GM12892 (cell line): ENCODE data around the gene COX19.

Source experiments
- DNase-seq: peaks from one replicate; pipeline ENCODE4 v3.0.0; 2011; ENCODE audit not compliant: insufficient read length
- FAIRE-seq: peaks from 2 replicates; lab custom pipeline; 2011; peaks lifted over from hg19 to GRCh38; lab: Jason Lieb, UNC
- POLR2A ChIP-seq: IDR thresholded peaks from 2 replicates; pipeline ENCODE4 v1.6.1; 2011; ENCODE audit warnings: low read depth, low read length, control low read depth
- POLR2AphosphoS5 ChIP-seq: IDR thresholded peaks from 2 replicates; pipeline ENCODE4 v1.6.1; 2011; ENCODE audit warnings: low read depth, low read length, control low read depth
- TAF1 ChIP-seq: IDR thresholded peaks from 2 replicates; pipeline ENCODE4 v1.6.1; 2011; ENCODE audit warnings: low read depth, mild to moderate bottlenecking, control low read depth, low read length, borderline replicate concordance

COX19 gene

GRCh38 chr7:987909-988308 is 12.6 kb upstream of the COX19 start:
- no peak for FAIRE-seq
- TF ChIP-seq POLR2A, result no peak
- TF ChIP-seq POLR2AphosphoS5, result no peak
- TF ChIP-seq TAF1, result no peak
- no peak for DNase-seq

GRCh38 chr7:986766-987751 is 11.7 kb upstream of the COX19 start:
- TF ChIP-seq TAF1, result no peak
- TF ChIP-seq POLR2A, result no peak
- TF ChIP-seq POLR2AphosphoS5, result no peak
- no peak for DNase-seq
- no peak for FAIRE-seq

DNA sequence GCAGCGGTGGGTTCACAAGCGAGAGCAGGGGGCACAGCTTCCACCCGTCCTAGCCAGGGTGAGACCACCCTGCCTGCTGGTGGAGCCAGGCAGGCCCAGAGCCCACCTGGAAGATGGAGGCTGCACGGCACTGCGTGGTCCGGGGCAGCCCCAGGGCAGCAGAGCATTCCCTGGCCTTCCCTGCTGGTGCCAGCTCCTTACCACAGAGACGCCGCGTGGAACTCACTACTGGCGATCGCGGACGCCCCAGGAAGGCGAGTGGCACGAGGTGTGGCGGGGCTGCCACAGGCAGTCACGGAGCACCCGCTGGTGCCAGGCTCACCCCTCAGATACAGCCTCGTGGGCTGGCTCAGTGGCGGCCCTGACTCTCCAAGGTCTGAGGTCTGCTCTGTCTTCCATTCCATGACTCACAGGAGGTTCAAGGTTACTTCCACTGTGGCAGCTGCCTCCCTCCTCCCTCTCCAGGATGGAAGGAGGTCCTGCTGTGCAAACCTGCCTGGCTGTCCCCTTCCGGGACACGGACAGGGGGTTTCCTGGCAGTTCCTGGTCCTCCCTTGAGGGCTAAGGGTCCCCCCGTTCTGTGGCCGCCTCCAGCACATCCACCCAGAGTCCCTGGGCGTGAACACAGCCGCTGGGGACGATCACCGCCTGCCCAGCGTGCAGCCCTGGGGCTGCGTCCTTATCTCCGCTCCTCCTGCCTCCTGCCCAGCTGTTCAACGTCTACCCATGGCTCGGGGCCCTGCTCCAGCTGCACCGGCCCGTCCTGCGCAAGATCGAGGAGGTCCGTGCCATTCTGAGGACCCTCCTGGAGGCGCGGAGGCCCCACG is 10.8 kb upstream of the COX19 start:
- DNase-seq (no peak), FAIRE-seq (no peak)
- no peak for TF ChIP-seq TAF1
- no peak for TF ChIP-seq POLR2AphosphoS5
- TF ChIP-seq POLR2A, result no peak

- TF ChIP-seq POLR2AphosphoS5 (no peak), POLR2A (no peak), TAF1 (no peak)
- no peak for FAIRE-seq
- DNase-seq, result no peak
Observed at GRCh38 chr7:985127-985416, 9.7 kb upstream of the COX19 start.

- TF ChIP-seq POLR2A (no peak), TAF1 (no peak), POLR2AphosphoS5 (no peak)
- no peak for FAIRE-seq
Observed at GRCh38 chr7:984361-985126, 9.2 kb upstream of the COX19 start.

GRCh38 chr7:983616-984071 is 8.3 kb upstream of the COX19 start:
- no peak for FAIRE-seq
- no peak for TF ChIP-seq TAF1
- TF ChIP-seq POLR2A, result no peak
- no peak for TF ChIP-seq POLR2AphosphoS5
- DNase-seq, result no peak

More at GRCh38 chr7:984361-985126, 9.2 kb upstream of the COX19 start:
- DNase-seq, result no peak

- no peak for FAIRE-seq
- no peak for TF ChIP-seq POLR2A
- no peak for TF ChIP-seq POLR2AphosphoS5
- TF ChIP-seq TAF1, result no peak
- no peak for DNase-seq
Observed at GRCh38 chr7:983004-983615, 7.8 kb upstream of the COX19 start, which contains the start of gene CYP2W1. CYP2W1 (plus strand) TSS chr7:983181; CDS start chr7:983212, 31 bp downstream.

GRCh38 chr7:982511-983003 is 7.2 kb upstream of the COX19 start:
- no peak for TF ChIP-seq TAF1
- TF ChIP-seq POLR2AphosphoS5, result no peak
- TF ChIP-seq POLR2A, result no peak
- FAIRE-seq (no peak), DNase-seq (no peak)

- FAIRE-seq, result no peak
- no peak for DNase-seq
- TF ChIP-seq POLR2A (no peak), TAF1 (no peak), POLR2AphosphoS5 (no peak)
Observed at GRCh38 chr7:981793-982510, 6.6 kb upstream of the COX19 start.

DNA sequence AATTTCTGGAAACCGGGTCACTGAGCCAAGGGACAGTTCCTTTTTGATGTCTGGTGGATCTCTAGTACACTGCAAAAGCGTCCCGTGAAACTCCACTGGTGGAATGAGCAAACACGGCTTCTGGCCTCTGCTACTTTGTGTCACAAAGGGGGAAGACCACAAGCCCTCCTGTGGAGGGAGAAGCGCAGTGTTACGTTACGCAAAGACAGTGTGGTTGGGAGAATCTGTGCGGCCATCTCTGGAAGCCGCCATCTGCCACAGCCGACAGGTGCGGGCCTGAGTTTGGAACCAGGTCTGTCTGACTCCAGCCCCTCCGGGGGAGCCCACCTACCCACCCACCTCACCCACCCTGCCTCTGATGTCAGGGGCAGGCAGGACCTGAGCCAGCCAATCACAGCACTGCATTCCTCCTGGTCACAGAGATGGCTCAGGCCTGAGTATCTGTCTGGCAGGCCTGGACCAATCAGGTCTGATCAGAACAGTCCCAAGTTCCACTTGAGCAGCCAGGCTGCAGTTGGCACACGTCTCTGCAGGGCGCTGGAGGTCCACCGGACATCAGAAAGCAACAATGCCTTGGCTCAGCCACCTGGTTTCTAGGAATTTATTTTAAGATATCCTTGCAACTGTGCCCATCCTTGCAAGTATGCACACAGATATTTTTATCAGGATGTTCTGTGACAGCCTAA is 4.7 kb upstream of the COX19 start:
- FAIRE-seq, result no peak

More for the DNA sequence above, 4.7 kb upstream of the COX19 start:
- no peak for DNase-seq
- TF ChIP-seq POLR2AphosphoS5 (no peak), TAF1 (no peak), POLR2A (no peak)
